PC-3 (cell line): ENCODE data around the gene STX3.

Experiments used
- EZH2phosphoT487 ChIP-seq: fragments of 300-600 bp; sonication (generic); IDR thresholded peaks from 2 replicates; pipeline ENCODE4 v1.6.1; 2018; ENCODE audit warnings: mild to moderate bottlenecking, antibody characterized with exemption, low read length, borderline replicate concordance
- TF ChIP-seq, protein P1 (sequence below): fragments of 300-600 bp; sonication (generic); conservative IDR thresholded peaks from 2 replicates; pipeline ENCODE4 v1.5.1; 2017; ENCODE audit warnings: antibody characterized with exemption, low read depth, mild to moderate bottlenecking, low read length

- TF ChIP-seq, protein P1, sequence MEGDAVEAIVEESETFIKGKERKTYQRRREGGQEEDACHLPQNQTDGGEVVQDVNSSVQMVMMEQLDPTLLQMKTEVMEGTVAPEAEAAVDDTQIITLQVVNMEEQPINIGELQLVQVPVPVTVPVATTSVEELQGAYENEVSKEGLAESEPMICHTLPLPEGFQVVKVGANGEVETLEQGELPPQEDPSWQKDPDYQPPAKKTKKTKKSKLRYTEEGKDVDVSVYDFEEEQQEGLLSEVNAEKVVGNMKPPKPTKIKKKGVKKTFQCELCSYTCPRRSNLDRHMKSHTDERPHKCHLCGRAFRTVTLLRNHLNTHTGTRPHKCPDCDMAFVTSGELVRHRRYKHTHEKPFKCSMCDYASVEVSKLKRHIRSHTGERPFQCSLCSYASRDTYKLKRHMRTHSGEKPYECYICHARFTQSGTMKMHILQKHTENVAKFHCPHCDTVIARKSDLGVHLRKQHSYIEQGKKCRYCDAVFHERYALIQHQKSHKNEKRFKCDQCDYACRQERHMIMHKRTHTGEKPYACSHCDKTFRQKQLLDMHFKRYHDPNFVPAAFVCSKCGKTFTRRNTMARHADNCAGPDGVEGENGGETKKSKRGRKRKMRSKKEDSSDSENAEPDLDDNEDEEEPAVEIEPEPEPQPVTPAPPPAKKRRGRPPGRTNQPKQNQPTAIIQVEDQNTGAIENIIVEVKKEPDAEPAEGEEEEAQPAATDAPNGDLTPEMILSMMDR, result no peak
- TF ChIP-seq EZH2phosphoT487, result no peak
Measured at GRCh38 chr11:59769828-59770227, 14.7 kb downstream of the STX3 start.
